ENCODE data around the gene ABCA4. TPM values are rescaled to one million over a fixed set of nuclear protein-coding genes. Genes with fewer than 3 reads are reported as not detected.

The ABCA4 gene
- polyA plus RNA-seq, 1 experiment: 0.25 TPM

GRCh38 chr1:94130851-94131595 is 10.1 kb upstream of the ABCA4 start:
- no peak for TF ChIP-seq CTCF (IDR thresholded peaks at IDR 0.05; ENCODE audit: insufficient read depth, low read depth, low read length)
- Histone ChIP-seq H3K27me3 (ENCODE audit: control insufficient read depth, insufficient read depth, low read length) (no peaks in the 10 kb centered on the region), H3K4me3 (ENCODE audit: low read depth, low read length) (no peak overlapping the region), H3K36me3 (ENCODE audit: control insufficient read depth, insufficient read depth, low read length) (no peaks in the 10 kb centered on the region)
- POLR2A ChIA-PET: no interaction called here
- DNase-seq (ENCODE audit: low read depth): no peak
- CTCF ChIA-PET: interaction anchor here (1.2 to 2.1 kb wide), 2 partner anchors 69 to 205 kb away, joined by 3 to 6 read pairs; no protein-coding TSS in a partner anchor

GRCh38 chr1:94126651-94127050 is 5.7 kb upstream of the ABCA4 start:
- TF ChIP-seq CTCF (IDR thresholded peaks at IDR 0.05; ENCODE audit: insufficient read depth, low read depth, low read length): no peak

GRCh38 chr1:94125551-94126514 is 4.9 kb upstream of the ABCA4 start:
- no peak for TF ChIP-seq CTCF (IDR thresholded peaks at IDR 0.05; ENCODE audit: insufficient read depth, low read depth, low read length)
- no peak overlapping the region for H3K4me3 ChIP-seq (ENCODE audit: low read depth, low read length)
- H3K27me3 ChIP-seq (ENCODE audit: control insufficient read depth, insufficient read depth, low read length): no peaks in the 10 kb centered on the region
- POLR2A ChIA-PET: no interaction called here
- no peaks in the 10 kb centered on the region for H3K36me3 ChIP-seq (ENCODE audit: control insufficient read depth, insufficient read depth, low read length)
- CTCF ChIA-PET: interaction anchor here (0.8 to 1.3 kb wide), 2 partner anchors 26 to 64 kb away, joined by 3 read pairs; no protein-coding TSS in a partner anchor
- DNase-seq (ENCODE audit: low read depth): no peak

More at GRCh38 chr1:94126651-94127050, 5.7 kb upstream of the ABCA4 start:
- ChIA-PET POLR2A (no interaction called here), CTCF (no interaction called here)
- DNase-seq (ENCODE audit: low read depth): no peak
- Histone ChIP-seq H3K27me3 (ENCODE audit: control insufficient read depth, insufficient read depth, low read length) (no peaks in the 10 kb centered on the region), H3K36me3 (ENCODE audit: control insufficient read depth, insufficient read depth, low read length) (no peaks in the 10 kb centered on the region), H3K4me3 (ENCODE audit: low read depth, low read length) (no peak overlapping the region)

GRCh38 chr1:94124538-94124937 is 3.6 kb upstream of the ABCA4 start:
- no peak for DNase-seq (ENCODE audit: low read depth)

More at GRCh38 chr1:94124538-94124937, 3.6 kb upstream of the ABCA4 start:
- Histone ChIP-seq H3K36me3 (ENCODE audit: control insufficient read depth, insufficient read depth, low read length) (no peaks in the 10 kb centered on the region), H3K4me3 (ENCODE audit: low read depth, low read length) (no peak overlapping the region), H3K27me3 (ENCODE audit: control insufficient read depth, insufficient read depth, low read length) (no peaks in the 10 kb centered on the region)
- POLR2A ChIA-PET: no interaction called here
- no peak for TF ChIP-seq CTCF (IDR thresholded peaks at IDR 0.05; ENCODE audit: insufficient read depth, low read depth, low read length)
- CTCF ChIA-PET: interaction anchor here (1.3 kb wide), 1 partner anchor 62 kb away, joined by 3 read pairs; no protein-coding TSS in a partner anchor
